NCI-H82 treated with DMSO at 0.1 percent for 48 hours (cell line): Measurements from ENCODE around the gene PVALEF.

Source experiments
- DNase-seq: peaks from one replicate; lab custom pipeline; 2025; ENCODE audit not compliant: unreplicated experiment; lab: John Stamatoyannopoulos, UW

The PVALEF gene

DNA sequence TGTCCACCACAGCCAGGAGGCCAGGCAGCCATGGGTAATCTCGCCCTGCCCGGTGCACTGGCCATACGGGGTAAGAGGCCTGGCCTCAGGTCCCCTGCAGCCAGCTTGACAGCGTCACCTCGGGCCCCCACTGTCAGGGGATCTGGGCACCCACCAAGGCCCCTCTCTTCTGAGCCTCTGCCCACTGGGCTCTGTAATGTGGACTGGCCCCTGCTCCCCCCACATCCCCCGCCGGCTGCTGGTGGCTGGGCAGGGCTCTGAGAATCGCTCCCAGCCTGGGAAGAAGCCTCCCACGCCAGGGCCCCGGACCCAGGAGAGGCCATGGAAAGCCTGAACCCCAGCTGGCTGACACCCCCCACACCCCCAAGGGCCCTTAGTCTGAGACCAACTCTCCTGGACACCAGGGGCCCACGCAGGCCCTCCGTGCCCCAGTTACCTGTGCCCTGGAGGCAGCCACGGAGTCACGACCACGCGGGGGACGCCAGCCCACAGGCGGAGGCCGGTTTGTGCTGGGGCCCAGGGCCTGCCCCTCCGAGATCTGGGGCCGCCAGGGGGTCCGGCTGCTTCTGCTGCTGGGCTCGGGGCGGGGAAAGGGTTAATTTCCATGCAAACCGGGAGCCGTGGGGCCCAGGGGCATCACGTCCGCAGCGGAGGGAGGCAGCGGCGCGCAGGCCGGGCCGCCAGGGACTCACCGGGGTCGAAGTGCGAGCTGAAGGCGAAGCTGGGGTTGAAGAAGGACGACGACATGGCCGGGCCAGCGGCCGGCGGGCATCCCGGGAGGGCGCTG is at the start of gene PVALEF:
Gene PVALEF, plus strand, starts transcription at position 262 of the 787 bp plus-strand sequence. CDS start 15,720 bp downstream, outside the sequence.
- DNase-seq: no peak

DNA sequence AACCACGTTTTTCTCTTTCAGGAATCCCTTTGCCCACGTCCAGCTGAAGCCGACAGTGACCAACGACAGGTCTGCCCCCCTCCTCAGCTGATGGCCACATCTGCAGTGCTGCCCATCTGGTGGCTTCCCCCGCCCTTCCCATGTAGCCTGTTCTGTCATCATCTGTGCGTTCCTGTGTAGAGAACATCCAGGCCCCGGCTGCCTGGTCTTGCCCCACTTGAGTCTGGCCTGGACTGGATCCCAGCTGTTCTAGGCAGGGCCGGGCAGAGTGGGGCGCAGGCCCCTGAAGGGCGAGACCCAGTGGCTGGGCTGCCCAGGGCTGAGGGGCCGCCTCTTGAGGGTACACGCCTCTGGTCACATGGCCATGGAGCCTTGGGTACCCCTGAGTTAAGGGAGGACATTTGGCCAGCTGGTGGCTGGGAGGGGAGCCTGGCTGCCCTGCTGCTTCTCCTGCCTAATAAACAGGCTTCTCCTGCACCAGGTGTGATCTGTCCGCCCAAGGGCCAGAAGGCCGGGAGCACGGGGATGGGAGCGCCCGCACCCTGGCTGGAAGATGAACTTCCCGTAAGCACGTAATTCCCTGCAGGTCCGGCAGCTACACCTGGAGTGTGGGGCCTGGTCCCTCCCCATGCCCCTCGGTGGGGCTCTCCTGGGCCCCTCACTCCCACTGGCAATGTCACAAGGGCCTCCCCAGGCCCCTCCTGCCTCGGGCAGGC is 49.4 kb upstream of the PVALEF start:
- DNase-seq: no peak

DNA sequence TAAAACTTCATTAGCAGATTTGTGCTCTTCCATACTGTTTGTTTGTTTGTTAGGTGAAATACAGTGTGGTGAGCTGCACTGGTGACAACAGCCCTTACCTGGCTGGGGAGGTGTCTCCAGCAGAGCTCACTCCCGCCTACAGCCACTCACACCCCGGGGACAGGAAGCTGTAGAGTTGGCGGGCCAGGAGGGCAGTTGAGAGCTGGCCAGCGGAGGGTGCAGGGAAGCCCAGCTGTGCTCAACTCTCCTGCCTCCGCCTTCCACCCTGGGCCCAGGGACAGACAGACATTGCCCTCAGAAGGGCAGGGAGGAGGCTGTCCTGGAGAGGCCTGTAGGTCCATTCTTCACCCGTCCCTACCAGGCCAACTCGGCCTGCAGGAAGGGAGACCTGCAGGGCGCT is 48.6 kb upstream of the PVALEF start:
- no peak for DNase-seq

DNA sequence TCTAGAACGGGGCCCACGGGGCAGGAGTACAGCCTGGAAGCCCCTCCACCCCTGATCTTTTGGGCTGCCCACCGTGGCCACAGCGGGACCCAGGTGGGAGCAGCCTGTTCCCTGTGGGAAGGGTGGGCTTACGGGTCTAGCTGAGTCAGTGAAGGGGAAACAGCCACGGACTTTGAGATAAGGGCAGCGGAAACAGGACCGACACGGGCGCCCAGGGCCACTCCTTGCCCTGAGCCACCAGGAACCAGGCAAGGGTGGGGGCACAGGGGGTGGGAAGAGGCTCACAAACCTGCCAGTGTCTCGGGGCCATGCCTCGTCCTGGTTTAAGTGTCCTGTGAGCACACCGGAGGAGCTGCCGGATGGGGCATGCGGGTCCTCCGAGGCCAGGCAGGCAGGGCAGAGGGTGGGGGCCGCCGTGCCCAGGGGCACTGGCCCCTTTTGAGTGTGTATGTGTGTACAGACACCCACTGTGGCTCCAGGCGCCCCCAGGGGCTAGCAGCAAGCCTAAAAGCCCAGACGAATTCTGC is 47.6 kb upstream of the PVALEF start:
- DNase-seq: no peak

DNA sequence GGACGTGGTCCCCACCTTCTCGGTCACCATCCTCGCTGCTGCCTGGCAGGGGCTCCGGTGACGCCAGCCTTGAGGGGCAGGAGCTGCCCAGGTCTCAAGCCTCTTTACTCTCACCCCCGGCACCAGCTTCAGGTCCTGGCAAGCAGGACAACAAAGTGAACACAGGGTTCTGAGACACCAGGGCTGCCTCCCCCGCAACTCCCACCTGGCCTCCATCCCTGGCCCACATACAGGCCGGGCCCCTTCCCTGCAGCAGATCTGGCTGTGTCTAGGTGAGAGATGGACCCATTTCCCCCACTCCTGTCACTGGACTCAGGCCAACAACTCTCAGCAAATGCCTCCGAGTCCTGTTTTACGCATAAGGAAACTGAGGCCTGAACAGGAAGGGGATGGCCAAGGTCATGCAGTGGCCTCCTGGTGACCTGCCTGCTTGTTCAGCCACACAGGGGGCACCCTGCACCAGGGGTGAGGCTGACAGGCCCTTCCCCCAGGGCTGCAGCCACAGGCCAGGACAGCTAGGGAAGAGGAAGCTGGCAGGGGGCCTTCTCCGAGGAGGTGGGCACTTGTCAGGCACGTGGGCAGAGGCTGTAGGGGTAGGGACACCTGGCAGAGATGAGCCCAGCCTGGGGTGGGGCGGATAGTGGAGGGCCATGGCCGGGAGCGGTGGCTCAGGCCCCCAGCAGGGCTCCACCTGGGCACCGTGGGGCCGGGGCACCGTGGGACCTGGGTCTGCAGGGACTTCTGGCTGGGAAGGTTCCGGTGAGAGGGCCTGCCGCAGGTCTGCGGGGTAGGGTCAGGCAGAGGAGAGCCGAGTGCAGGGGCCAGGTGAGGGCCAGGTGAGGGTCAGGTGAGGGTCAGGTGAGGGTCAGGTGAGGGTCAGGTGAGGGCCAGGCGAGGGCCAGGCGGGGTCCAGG is 46.7 kb upstream of the PVALEF start:
- DNase-seq: no peak

DNA sequence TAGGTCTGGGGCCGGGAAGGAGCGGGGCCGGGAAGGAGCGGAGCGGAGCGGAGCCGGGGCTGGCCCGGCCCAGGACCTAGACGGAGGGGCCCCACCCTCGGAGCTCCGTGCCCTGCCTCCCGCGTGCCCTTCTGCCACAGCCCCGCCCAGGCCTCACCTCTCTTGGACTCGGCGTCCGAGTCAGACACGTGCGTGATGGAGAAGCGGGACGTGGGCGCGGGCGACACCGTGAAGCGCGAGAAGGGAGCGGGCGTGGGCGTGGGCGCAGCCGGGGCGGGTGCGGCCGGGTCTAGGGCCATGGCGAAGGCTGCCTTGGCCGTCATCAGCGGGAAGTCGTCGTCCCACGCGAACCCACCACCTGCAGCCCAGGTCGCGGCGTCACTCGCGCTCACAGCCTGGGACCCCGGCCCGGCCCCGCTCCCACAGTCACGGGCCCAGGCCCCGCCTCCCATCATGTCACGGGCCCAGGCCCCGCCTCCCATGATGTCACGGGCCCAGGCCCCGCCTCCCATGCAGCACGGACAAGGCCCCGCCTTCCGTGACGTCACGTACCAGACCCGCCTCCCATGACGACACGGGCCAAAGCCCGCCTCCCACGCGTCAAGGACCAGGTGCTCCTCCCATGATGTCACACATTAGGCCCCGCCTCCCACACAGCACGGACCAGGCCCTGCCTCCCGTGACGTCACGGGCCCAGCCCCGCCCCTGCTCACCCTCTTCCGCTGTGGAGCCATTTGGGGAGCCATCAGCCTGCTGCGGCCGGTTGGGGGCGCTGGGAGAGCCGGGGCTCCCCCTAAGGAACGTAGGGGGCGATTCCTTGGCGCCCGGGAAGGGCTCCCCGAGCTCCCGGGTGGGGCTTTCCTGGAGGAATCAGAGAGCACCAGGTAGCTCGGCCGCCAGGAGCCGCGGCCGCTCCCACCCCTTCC is 45.8 kb upstream of the PVALEF start:
- DNase-seq: peak; percentile 55

DNA sequence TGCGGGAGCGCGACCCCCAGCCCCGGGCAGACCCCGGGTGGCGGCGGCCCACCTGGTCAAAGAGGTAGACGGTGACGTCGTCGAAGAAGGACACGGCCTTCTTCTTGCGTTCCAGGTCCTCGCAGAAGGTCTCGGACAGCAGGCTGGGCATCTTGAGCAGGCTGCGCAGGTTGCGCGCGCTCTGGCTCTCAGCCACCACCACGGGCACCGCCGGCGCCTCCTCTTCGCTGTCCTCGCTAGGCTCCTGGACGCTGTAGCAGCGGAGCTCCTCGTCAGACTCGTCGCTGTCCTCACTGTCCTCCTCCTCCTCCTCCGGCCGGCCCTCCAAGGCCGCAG is 45.2 kb upstream of the PVALEF start:
- DNase-seq: no peak

DNA sequence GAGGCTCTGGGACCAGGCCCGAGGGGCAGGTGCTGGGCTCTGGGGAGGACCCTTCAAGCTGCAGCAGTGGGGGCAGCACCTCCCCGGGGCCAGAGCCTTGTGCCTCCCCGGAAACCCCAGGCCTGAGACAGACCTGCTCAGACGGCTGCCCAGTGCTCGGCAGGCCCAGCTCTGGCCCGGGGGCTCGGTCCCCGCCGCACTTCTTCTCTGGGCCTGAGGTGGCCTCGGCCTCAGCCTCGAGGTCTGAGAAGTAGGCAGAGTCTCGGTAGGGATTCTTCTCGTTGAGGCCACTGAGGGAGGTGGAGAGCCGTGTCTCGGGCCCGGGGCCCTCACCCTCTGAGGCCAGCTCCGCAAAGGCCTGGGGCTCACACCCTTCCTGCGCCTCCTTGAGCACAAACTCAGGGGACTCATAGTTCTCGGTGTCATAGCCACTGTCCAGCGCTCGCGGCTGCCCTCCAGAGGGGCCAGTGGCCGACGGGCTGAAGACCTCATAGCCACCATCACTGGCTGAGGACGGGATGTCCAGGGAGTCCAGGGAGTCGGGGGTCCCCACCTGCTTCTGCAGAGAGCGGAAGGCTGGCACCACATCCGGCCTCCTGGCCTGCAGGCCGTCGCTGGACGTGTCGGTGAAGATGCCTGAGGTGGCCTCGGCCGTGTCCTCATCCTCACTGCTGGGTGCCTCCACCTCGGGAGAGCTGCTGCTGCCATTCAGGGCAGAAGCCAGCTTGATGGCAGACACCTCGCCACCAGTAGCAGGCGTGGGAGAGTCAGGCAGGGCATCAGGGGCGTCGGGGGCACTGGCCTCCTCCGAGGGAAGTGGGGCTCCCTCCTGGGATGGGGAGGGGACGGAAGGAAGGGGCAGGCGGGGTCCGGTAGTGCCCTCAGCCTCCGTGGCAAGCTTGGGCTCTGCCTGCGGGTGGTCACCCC is 44.3 kb upstream of the PVALEF start:
- DNase-seq: no peak

DNA sequence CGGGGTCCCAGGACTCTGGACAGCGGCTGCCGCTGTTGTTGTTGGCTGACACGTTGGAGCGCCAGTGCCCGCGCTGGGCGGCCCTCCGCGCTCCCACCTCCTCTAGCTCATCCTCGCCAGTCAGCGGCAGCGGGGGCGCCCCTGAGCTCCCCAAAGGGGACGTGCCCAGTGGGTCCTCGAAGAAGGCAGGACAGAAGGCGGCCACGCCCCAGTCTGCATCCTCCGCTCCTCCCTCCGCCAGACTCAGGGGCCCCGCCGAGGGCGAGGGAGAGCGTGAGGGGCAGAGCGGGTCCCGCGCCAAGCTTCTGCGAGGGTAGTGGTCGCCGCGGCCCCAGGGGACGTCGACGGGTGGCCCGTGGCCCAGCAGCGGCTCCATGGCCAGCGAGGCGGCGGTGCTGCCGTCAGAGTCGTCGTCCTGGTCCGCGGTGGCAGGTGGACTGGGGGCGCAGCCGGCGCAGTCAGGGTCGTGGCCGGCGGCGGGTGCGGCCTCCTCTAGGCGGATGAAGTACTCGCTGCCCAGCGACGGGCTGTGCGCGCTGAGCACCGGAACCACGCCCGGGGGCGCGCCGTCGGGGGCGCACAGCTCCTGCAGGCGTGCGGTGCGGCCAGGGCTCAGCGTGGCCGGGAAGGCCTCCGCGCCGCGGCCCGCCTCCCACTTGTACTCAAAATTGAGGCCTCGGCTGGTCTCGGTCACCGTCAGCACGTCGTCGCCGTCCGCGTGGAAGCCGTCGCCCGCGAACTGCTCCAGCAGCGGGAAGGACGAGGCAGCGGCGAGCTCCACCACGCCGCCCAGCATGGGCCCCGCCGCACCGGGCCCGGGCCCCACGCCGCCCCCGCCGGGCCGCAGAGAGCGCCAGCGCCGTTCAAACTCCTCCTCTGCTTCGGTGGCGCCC is 43.2 kb upstream of the PVALEF start:
- DNase-seq: no peak

DNA sequence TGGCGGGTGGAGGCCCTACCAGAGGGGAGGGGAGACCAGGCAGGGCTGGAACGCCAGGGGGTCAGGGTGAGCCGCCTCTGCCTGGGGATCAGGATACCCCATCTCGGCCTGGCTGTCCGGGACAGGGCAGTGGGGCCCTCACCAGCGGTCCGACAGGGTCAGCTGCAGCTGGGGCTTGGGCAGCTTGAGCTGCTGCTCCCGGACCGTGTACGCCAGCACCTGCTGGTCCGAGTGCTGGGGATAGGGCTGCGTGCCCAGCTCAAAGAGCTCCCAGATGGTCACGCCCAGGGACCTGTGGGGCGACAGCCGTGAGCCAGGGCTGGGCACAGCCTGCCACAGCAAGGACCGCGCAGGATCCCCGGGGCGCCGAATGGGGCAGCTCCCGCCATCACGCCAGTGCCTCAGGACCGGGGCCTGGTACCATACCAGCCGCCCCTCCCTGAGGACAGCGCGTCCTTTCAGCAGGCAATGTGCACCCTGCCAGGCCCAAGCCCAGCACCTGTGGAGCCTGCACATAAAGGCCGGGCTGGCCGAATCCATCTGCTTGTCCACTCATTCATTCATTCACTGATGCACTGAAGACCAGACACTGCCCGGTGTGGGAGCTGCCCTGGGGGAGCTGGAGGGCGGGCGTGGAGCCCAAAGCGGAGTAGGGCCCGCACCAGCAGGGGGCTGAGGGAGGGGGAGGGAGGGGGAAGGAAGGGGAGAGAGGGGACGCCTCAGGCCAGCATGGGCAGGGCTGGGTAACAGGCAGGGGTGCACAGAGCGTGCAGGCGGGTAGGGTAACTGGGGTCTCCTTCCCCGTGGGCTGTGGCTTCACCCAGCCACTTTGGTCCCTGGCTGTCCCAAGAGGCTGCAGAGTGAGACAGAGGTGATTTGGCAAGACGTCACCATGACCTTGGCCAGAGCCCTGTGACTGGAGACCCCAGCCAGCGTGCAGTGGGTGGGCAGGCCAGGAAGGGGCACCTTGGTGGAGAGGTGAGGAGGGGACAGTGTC is 42.0 kb upstream of the PVALEF start:
- no peak for DNase-seq

DNA sequence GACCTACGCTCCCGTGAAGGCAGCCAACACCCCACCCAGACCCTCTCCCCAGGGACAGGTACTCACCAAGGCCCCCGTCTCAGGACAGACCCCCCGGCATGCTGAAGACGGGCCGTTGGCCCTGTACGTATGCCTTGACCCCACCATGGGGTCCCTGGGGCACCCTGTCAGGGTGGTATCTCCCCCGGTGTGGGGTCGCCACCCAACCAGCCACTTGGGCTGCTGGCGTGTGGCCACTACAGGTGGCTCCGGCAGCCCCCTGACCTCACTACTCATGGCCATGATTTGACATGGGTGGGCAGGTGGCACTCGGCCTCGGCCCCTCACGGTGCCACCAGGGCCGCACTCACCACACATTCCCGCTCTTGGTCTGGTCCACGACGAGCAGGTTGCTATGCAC is 40.9 kb upstream of the PVALEF start:
- DNase-seq: no peak

DNA sequence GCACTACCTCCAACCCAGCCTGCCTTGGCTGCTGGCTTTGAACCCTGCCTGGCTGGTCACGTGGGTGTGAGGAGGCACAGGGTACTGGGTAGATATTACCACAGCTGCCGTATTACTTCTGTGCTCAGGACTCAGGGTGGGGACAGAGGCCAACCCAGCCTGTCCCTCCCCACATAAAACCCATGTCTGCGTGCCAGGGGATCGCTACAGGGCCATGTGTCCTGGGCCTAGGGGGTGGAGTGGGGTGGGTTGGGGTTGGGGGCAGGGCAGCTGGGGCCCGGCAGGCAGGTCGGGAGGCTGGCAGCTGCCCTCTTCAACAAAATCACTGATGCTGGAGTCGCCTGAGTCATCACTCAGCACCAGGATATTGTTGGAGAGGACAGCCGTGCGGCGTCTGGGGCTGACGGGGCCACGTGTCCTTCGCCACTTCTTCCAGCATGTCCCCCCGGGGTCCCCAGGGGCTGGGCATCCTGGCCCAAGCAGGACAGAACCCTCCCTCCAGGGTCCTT is 39.7 kb upstream of the PVALEF start:
- DNase-seq: no peak

DNA sequence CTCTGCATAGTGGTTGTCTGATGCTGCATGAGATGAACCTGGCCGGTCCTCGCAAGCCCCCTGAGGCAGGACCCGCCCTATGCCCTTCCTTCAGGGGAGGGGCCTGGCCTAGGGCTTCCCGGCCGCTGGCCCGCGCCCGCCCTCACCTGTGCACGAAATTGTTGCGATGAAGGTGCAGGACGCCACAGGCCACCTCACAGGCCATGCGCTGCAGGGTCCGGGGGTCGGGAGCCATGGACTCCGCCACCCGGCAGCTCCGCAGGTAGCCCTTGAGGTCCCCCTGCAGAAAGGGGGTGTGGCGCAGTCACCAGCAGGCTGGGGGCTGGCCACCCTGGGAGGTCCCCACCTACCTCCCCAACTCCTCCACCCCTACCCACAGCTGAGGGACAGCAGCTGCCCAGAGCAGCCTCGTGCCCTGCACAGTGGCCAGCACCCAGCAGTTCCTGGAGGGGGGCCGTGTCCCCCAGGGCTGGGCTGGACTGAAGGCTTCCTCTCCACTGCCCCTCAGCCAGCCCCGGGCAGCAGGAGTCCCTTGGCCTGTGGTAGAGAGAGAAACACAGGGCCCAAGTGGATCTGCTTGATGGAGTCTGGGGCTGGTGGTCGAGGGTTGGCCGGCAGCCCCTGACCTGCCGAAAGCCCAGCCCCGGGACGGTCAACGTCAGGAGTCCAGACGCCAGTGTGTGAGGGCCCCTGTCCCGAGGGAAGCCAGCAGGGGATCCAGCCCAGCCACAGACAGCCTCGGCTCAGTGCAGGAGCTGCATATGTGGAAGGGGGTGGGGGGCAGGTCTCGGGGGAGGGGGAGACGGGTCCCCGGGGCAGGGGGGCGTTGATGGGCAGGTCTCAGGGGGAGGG is 38.8 kb upstream of the PVALEF start:
- no peak for DNase-seq

DNA sequence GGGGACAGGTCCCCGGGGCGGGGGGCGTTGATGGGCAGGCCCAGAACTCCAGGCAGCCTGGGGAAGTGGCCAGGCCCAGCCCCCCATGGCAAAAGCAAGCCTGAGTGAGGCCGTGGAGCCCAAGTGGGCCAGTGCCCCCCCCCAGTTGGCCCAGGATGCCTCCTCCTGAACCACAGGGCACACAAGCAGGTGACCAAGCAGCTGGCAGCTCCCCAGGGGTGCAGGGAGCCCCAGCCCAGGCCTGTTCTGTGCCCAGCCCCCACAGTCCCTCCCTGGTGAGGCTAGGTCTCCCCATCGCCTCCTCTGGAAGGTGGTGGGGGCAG is 38.2 kb upstream of the PVALEF start:
- no peak for DNase-seq

DNA sequence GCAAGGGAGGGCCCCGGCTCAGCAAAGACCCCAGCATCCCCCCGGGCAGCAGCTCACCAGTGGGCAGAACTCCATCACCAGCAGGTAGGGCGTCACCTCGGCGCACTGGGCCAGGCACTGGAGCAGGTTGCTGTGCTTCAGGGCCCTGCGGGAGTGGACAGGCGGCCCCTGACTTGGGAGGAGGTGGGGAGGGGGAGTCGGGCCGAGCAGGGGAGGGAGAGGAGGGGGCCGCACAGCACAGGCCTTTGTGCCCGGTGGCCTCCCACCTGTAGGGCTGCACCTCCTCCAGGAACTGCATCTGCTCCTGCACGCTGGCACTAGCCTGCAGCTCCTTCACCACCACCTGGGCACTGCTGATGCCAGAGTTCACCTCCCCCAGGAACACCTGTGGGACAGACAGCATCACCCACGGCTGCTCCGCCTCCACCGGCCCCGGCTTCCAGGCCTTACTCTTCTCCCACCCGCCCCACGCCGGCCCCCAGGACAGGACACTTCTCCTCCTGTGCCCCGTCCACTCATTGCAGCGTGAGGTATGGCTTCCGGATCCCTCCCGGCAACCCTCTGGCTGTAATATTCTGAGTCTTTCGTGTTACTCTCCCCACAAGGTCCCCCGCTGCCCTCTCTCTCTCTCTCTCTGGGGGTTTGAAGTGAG is 37.7 kb upstream of the PVALEF start:
- no peak for DNase-seq

DNA sequence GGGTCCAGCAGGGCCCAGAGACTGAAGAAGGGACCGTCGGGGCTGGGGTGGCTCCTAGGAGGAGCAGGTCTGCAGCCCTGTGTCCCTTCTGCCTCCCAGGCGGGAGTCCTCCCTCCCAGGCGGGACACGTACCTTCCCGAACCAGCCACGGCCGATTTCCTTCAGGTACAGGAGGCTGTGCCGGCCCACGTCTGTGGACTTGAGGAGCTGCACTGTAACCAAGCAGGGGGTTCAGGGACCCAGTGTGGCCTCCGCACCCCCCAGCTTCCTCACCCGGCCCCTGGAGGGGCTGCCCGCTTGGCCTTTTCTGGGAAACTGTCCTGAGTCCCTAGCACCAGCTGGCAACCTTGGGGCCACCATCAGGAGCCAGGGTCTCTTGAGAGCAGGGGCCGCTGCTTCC is 37.0 kb upstream of the PVALEF start:
- no peak for DNase-seq
